NCI-H1092 (cell line): ENCODE data around the gene NCL.
"Not testable (repeated sequence)": the region's sequence is repeated elsewhere in the genome, so short reads cannot be mapped to it uniquely, and the experiment has no call there.

Experiments used
- DNase-seq: peaks from one replicate; lab custom pipeline; 2025; lab: John Stamatoyannopoulos, UW

Gene NCL

DNA sequence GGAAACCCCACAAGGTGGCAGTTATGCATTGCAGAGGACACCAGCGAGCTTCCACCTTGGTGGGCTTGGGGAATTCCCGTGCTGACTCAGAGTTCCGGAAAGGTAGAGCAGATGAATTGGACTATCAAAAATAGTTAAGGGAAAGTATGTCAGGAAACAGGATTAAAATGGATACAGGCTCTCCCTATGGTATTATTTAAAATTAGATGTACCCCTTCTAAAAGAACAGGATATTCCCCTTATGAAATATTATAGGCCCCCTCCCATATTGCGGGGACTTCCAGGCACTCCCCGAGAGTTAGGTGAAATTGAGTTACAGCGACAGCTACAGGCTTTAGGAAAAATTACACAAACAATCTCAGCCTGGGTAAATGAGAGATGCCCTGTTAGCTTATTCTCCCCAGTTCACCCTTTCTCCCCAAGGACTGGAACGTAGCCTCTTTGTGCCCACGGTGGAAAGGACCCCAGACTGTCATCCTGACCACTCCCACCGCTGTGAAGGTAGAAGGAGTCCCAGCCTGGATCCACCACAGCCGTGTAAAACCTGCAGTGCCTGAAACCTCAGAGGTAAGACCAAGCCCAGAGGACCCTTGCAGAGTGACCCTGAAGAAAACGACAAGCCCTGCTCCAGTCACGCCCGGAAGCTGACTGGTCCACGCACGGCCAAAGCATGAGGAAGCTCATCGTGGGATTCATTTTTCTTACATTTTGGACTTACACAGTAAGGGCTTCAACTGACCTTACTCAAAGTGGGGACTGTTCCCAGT, 58.5 kb downstream of the NCL start:
- not testable (repeated sequence) for DNase-seq

DNA sequence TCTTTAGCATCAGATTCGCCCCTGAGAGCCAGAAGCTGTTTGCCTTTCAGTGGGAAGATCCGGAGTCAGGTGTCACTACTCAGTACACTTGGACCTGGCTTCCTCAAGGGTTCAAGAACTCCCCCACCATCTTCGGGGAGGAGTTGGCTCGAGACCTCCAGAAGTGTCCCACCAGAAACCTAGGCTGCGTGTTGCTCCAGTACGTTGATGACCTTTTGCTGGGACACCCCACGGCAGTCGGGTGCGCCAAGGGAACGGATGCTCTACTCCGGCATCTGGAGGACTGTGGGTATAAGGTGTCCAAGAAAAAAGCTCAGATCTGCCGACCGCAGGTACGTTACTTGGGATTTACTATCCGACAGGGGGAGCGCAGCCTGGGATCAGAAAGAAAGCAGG, 60.1 kb downstream of the NCL start:
- DNase-seq, result not testable (repeated sequence)
